MV-4-11 (cell line): ENCODE data around the gene SLC6A8.
"Not testable (repeated sequence)": the region's sequence is repeated elsewhere in the genome, so short reads cannot be mapped to it uniquely, and the experiment has no call there.

ENCODE experiments used
- DNase-seq: peaks from one replicate; lab custom pipeline; 2025; lab: John Stamatoyannopoulos, UW

SLC6A8 gene

DNA sequence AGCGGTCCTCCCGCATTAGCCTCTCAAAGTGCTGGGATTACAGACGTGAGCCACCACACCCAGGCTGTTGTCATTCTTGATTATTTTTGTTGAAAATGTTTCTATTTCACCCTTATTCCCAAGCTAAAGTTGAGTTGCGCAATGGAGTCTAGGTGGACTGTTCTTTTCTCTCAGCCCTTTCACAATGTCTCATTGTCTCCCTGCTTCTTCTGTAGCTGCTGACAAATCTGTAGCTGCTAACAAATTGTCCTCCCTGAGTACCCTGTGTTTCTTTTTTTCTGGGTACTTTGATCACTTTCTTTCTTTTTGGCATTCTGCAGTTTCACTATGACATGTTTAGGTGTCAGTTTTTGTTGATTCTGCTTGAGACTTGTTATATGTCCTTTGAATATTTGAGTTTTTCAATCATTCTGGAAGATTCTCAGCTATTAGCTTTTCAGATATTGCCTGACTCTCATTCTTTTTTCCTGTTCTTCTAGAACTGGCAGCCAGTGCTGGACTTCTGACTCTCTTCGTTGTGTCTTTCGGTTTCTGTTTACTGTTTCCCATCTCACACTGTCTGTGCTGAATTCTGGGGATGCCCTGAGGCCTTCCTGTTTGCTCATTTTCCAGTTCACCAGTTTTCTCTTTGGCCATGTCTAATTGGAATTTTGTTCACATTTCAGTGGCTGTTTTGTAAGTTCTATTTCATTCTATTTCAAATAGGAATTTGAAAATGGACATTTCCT lies 43.6 kb downstream of the SLC6A8 start:
- peak; percentile 0 for DNase-seq

DNA sequence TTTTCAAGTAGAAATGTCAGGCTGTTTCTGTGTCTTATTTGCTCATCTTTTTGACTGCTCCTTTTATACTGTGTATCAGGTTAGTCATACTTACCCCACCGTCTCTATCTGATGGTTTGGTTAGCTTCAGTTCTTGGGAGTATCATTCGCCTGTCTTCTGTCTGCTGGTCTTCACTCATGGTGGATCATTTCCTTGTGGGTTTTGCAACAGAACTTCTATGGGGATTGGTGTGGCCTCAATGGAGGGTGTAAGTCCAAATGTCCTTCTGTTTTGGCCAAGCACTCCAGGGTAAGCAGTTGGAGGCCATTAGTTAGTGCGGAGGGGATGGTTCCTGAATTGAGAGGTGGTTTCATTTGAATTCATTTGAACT lies 44.1 kb downstream of the SLC6A8 start:
- no peak for DNase-seq

- peak; percentile 69 for DNase-seq
Observed at GRCh38 chrX:153732401-153732800, 44.7 kb downstream of the SLC6A8 start.

DNA sequence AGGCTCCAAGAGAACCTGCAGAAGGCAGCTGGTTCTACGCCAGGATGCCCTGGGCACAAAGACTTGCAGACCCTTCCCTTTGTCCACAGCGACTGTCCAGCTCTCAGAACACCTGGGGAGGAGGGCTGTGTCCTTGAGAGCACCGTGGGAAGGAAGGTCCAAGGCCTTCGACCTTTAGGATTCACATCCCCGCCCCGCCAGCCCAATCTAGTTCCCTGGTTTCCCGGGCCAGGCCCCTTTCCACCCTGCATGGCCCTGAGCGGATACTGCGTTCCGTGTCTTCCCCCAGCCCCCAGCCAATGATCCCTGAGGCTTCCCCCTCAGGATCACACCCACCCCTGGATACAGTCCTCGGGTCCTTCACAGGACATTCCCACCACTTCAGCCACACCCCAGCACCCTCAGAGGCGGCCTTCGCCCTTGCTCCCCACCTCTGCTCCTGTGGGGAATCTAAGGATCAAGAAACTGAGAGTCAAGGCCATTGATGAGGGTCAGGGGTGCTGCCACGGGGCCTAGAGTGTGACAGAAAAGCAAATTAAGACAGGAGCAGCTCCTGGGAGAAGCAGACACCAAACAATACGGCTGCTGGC lies 46.0 kb downstream of the SLC6A8 start:
- no peak for DNase-seq

DNA sequence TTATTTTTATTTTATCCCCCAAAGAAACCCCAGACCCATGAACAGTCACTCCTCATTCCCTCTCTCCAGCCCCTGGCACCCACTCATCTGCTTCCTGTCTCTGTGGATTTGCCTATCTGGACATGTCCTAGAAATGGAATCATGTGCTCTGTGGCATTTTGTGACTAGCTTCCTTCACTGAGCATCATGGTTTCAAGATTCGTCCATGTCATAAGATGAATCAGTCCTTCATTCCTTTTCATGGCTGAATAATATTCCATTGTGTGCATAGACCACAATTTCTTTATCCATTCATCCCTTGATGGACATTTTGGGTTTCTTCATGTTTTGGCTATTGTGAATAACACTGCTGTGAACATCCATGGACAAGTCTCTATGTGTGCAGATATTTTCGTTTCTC lies 47.1 kb downstream of the SLC6A8 start:
- DNase-seq, result no peak

- peak; percentile 1 for DNase-seq
Observed at GRCh38 chrX:153735274-153735673, 47.5 kb downstream of the SLC6A8 start.

GRCh38 chrX:153736071-153736820 lies 48.5 kb downstream of the SLC6A8 start:
- DNase-seq, result no peak

DNA sequence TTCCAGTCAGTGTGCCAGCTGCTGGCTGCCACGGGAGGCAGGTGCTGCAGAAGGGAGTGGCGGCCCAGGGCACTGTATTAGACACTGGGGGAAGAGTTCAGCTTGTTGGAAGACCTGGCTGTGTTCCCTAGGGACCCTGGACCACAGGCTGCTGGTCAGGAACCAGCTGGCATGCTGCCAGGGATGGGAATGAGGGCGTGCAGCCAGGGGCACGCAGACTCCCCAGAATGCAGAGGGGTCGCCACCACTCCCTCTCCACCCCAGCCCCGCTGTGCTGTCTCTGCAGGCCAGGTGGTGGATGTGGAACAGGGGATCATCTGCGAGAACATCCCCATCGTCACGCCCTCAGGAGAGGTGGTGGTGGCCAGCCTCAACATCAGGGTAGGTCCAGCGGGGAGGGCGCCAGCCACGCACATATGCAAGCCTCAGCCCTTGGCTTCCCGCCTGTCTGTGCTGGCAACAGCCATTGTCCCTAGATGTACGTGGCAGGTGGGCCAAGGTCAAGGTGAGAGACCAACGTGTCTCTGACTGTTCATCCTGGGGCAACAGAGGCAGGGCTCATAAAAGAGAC lies 49.2 kb downstream of the SLC6A8 start:
- no peak for DNase-seq

- no peak for DNase-seq
Observed at GRCh38 chrX:153738056-153738605, 50.4 kb downstream of the SLC6A8 start.

DNA sequence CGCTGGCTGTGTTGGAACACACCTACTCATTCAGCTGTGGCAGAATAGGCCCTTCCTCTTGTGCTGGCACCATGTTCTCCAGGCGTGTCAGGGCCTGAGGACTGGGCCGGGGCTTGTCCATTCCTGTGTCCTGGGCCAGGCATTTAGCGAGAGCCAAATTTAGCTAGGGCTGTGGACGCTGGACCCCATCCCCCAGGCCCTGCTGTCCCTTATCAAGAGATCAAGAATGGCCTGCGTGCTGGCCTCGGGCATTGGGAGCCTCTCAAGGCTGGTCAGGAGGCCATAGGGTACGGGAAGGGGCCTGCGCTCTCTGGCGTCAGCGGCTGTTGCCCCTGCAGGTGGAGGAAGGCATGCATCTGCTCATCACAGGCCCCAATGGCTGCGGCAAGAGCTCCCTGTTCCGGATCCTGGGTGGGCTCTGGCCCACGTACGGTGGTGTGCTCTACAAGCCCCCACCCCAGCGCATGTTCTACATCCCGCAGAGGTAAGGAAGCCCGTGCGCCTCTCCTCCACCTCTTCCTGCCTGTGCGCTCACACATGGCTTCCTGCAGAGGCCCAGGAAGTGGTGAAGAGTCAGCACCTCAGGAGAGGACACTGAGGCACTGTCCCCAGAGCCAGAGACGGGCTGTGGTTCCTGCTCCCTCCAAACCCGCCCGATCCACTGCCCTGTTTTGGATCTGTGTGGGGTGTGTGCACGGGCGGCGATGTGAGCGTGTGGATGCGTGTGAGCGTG lies 52.2 kb downstream of the SLC6A8 start:
- no peak for DNase-seq

- no peak for DNase-seq
Observed at GRCh38 chrX:153740631-153741222, 53.0 kb downstream of the SLC6A8 start.

- DNase-seq, result no peak
Observed at GRCh38 chrX:153741446-153741845, 53.7 kb downstream of the SLC6A8 start.

- DNase-seq, result not testable (repeated sequence)
Observed at GRCh38 chrX:153742111-153742510, 54.4 kb downstream of the SLC6A8 start.

GRCh38 chrX:153742796-153743467 lies 55.2 kb downstream of the SLC6A8 start:
- not testable (repeated sequence) for DNase-seq

- DNase-seq, result not testable (repeated sequence)
Observed at GRCh38 chrX:153743468-153744209, 55.9 kb downstream of the SLC6A8 start.

GRCh38 chrX:153744210-153745066 lies 56.7 kb downstream of the SLC6A8 start:
- no peak for DNase-seq

DNA sequence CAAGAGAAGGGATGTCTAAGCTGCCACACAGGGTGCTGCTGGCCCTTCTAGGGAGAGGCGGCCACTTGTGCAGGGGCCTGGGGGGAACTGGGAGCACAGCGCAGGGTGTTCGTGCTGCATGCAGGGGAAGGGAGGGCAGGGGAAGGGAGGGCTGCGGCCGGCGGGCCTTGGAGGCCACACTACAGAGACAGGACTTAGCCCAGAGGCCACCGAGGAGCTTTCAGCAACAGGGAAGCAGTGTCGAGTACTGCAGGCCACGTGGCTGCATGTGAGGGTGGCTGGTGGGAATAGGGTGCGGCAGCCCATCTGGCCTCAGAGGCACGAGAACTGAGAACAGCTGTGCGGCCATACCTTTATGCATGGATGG lies 57.3 kb downstream of the SLC6A8 start:
- DNase-seq, result not testable (repeated sequence)
